LNCAP (cell line): ENCODE measurements around the gene PRDM7.

Experiments
- TF ChIP-seq, protein P1 (sequence below): fragments of 450-650 bp; IDR thresholded peaks from 2 replicates; pipeline ENCODE4 v1.5.1; 2017; ENCODE audit warnings: mild to moderate bottlenecking

Gene PRDM7

GRCh38 chr16:90042946-90043514, 34.1 kb downstream of the PRDM7 start:
- TF ChIP-seq, protein P1, sequence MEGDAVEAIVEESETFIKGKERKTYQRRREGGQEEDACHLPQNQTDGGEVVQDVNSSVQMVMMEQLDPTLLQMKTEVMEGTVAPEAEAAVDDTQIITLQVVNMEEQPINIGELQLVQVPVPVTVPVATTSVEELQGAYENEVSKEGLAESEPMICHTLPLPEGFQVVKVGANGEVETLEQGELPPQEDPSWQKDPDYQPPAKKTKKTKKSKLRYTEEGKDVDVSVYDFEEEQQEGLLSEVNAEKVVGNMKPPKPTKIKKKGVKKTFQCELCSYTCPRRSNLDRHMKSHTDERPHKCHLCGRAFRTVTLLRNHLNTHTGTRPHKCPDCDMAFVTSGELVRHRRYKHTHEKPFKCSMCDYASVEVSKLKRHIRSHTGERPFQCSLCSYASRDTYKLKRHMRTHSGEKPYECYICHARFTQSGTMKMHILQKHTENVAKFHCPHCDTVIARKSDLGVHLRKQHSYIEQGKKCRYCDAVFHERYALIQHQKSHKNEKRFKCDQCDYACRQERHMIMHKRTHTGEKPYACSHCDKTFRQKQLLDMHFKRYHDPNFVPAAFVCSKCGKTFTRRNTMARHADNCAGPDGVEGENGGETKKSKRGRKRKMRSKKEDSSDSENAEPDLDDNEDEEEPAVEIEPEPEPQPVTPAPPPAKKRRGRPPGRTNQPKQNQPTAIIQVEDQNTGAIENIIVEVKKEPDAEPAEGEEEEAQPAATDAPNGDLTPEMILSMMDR, result no peak

GRCh38 chr16:90041896-90042473, 35.1 kb downstream of the PRDM7 start:
- TF ChIP-seq, protein P1, result no peak

DNA sequence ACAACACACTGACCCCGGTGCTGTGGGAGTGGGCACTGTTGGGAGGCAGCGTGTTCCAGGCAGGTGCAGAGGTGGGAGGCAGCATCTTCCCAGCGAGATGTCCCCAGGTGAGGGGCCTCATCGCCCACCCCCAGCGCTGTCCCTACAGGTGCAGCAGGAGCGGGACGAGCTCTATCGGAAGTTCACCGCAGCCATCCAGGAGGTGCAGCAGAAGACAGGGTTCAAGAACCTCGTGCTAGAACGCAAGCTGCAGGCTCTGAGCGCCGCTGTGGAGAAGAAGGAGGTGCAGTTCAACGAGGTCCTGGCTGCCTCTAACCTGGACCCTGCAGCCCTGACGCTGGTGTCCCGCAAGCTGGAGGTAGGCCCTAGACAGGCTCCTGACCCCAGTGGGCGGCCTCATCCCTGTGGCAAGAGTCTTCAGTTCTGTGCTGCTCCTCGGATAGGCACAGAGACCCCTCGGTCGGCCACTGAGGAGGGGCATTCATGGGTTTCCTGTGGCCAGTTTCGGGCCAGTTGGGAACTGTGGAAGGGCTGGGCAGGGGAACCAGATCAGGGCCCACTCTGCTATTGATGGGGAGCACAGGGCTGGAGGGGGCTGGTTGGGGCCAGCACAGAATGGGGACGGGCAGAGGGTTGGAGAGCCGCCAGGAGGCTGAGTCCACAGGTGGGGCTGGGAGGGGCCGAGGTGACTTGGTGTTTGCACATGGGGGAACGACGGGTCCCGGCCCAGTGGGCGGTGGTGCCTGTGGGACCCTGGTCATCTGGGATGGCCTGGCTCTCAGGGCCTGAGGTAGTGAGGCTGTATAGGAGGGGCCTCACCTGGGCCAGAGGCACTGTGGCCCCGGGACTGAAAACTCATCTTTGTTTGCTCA, 36.7 kb downstream of the PRDM7 start:
- TF ChIP-seq, protein P1, result no peak

GRCh38 chr16:90037276-90037675, 39.9 kb downstream of the PRDM7 start:
- TF ChIP-seq, protein P1, result no peak

- TF ChIP-seq, protein P1, result no peak
Observed at GRCh38 chr16:90035902-90036301, 41.2 kb downstream of the PRDM7 start.

DNA sequence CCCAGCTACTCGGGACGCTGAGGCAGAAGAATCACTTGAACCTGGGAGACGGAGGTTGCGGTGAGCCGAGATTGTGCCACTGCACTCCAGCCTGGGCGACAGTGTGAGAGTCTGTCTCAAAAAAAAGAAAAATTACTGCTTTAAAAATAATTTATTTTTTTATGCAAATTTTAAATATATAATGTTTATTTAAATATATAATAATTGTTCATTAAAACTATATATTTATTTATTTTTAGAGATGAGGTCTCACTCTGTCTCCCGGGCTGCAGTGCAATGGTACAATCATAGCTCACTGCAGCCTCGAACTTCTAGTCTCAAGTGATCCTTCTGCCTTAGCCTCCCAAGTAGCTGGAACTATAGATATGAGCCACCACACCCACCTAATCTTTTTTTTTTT, 42.6 kb downstream of the PRDM7 start:
- TF ChIP-seq, protein P1, result no peak

DNA sequence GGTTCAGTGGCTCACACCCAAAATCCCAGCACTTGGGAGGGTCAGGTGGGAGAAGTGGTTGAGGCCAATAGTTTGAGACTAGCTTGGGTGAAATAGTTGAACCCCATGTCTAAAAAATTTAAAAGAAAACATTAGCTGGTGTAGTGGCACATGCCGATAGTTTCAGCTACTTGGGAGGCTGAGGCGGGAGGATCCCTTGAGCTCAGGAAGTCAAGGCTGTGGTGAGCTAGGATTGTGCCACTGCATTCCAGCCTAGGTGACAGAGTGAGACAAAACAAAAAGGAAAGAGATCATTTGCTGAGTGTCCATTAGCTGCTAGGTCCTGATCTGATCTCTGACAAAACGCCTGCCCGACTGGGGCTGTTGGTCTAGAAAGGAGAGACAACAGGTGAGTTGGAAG, 43.7 kb downstream of the PRDM7 start:
- TF ChIP-seq, protein P1, result no peak
